DOHH2 (cell line): Measurements from ENCODE around the gene EFNA3.

ENCODE experiments used
- CTCF ChIP-seq: fragments of 200-600 bp; sonication (generic); IDR thresholded peaks from one replicate; pipeline ENCODE4 v1.5.1; 2014; ENCODE audit warnings: antibody characterized with exemption, mild to moderate bottlenecking, low read depth, low read length; ENCODE audit not compliant: poor library complexity, severe bottlenecking
- EZH2phosphoT487 ChIP-seq: fragments of 200-600 bp; sonication (generic); IDR thresholded peaks from 2 replicates; pipeline ENCODE4 v1.6.1; 2017; ENCODE audit warnings: borderline replicate concordance, mild to moderate bottlenecking, antibody characterized with exemption, low read length, moderate library complexity, mixed read lengths

- TF ChIP-seq CTCF (no peak), EZH2phosphoT487 (no peak)
These were observed 24.7 kb downstream of the EFNA3 start for GRCh38 chr1:155103325-155103724.
